Mesenchymal stem cell (in vitro differentiated cells and primary cell): Measurements from ENCODE around the gene CFTR.

ENCODE experiments used
- DNase-seq: peaks from one replicate; pipeline ENCODE4 v3.0.0-alpha.2; 2013
- H2AFZ ChIP-seq: one replicate; pipeline ENCODE4 v1.6.1; 2013; ENCODE audit warnings: low read depth, mild to moderate bottlenecking, control low read depth, inconsistent platforms, low read length, moderate library complexity
- H2AK5ac ChIP-seq: 2 replicates; pipeline ENCODE4 v1.6.1; 2013; ENCODE audit warnings: low read length, moderate library complexity, mild to moderate bottlenecking, inconsistent platforms; ENCODE audit not compliant: severe bottlenecking
- H2BK120ac ChIP-seq: one replicate; pipeline ENCODE4 v1.6.1; 2013; ENCODE audit warnings: low read depth, mild to moderate bottlenecking, inconsistent platforms, low read length, moderate library complexity
- H2BK12ac ChIP-seq, 2 experiments: one replicate each; pipeline ENCODE4 v1.6.1; 2013; ENCODE audit warnings: inconsistent platforms in 2 of 2, low read length in 2 of 2, mild to moderate bottlenecking in 2 of 2, moderate library complexity in 2 of 2, control low read depth in 1 of 2
- H2BK15ac ChIP-seq: one replicate; pipeline ENCODE4 v1.6.1; 2013; ENCODE audit warnings: mild to moderate bottlenecking, low read depth, inconsistent platforms; ENCODE audit not compliant: poor library complexity, severe bottlenecking
- H2BK5ac ChIP-seq: 2 replicates; pipeline ENCODE4 v1.6.1; 2013; ENCODE audit warnings: low read depth, mild to moderate bottlenecking, low read length, control low read depth, inconsistent platforms; ENCODE audit not compliant: poor library complexity, severe bottlenecking
- H3K14ac ChIP-seq, 2 experiments: one replicate each; pipeline ENCODE4 v1.6.1; 2013; ENCODE audit warnings: inconsistent platforms in 2 of 2, low read length in 2 of 2, control low read depth in 1 of 2, mild to moderate bottlenecking in 1 of 2, moderate library complexity in 1 of 2
- H3K18ac ChIP-seq, 2 experiments: one replicate each; pipeline ENCODE4 v1.6.1; 2013; ENCODE audit warnings: inconsistent platforms in 2 of 2, low read length in 2 of 2, control low read depth in 1 of 2, low read depth in 1 of 2, mild to moderate bottlenecking in 1 of 2
- H3K23ac ChIP-seq, 2 experiments: one replicate each; pipeline ENCODE4 v1.6.1; 2013; ENCODE audit warnings: inconsistent platforms in 2 of 2, low read length in 2 of 2, mild to moderate bottlenecking in 2 of 2, moderate library complexity in 2 of 2, control low read depth in 1 of 2
- H3K27ac ChIP-seq: 2 replicates; pipeline ENCODE4 v1.5.1; 2013; ENCODE audit warnings: mild to moderate bottlenecking, moderate library complexity, low read length, control low read depth, inconsistent platforms; ENCODE audit not compliant: poor library complexity, severe bottlenecking
- H3K27me3 ChIP-seq, 2 experiments: 2 replicates each; pipeline versions ENCODE4 v1.6.1 to v1.7.0; 2013; ENCODE audit warnings: low read length in 2 of 2, mild to moderate bottlenecking in 2 of 2, moderate library complexity in 2 of 2, control low read depth in 1 of 2, inconsistent platforms in 1 of 2; ENCODE audit not compliant: control insufficient read depth in 1 of 2, insufficient read depth in 1 of 2
- H3K36me3 ChIP-seq, 2 experiments: 2 replicates each; pipeline versions ENCODE4 v1.6.1 to v1.7.0; 2013; ENCODE audit warnings: low read length in 2 of 2, control low read depth in 1 of 2, inconsistent platforms in 1 of 2, low read depth in 1 of 2, mild to moderate bottlenecking in 1 of 2; ENCODE audit not compliant: insufficient read depth in 2 of 2, control insufficient read depth in 1 of 2
- H3K4ac ChIP-seq, 2 experiments: one replicate each; pipeline ENCODE4 v1.6.1; 2013; ENCODE audit warnings: inconsistent platforms in 2 of 2, low read length in 2 of 2, mild to moderate bottlenecking in 2 of 2, moderate library complexity in 2 of 2, control low read depth in 1 of 2, low read depth in 1 of 2
- H3K4me1 ChIP-seq: 2 replicates; pipeline ENCODE4 v1.6.1; 2013; ENCODE audit warnings: low read depth, low read length, control low read depth; ENCODE audit not compliant: control insufficient read depth, insufficient read depth
- H3K4me2 ChIP-seq: 2 replicates; pipeline ENCODE4 v1.6.1; 2013; ENCODE audit warnings: low read length, mild to moderate bottlenecking, inconsistent platforms; ENCODE audit not compliant: poor library complexity, severe bottlenecking
- H3K4me3 ChIP-seq, 2 experiments: 2 replicates each; pipeline versions ENCODE4 v1.5.1 to v1.7.0; 2013; ENCODE audit warnings: low read length in 2 of 2, mild to moderate bottlenecking in 2 of 2, control low read depth in 1 of 2, low read depth in 1 of 2; ENCODE audit not compliant: insufficient read depth in 1 of 2
- H3K79me1 ChIP-seq: replicated peaks from 2 replicates; pipeline ENCODE4 v1.6.1; 2013; ENCODE audit warnings: mild to moderate bottlenecking, control low read depth, low read length, inconsistent platforms; ENCODE audit not compliant: poor library complexity, severe bottlenecking
- H3K9ac ChIP-seq: 2 replicates; pipeline ENCODE4 v1.7.0; 2013; ENCODE audit warnings: mild to moderate bottlenecking, low read length, moderate library complexity
- H3K9me3 ChIP-seq: 2 replicates; pipeline ENCODE4 v1.7.0; 2013; ENCODE audit warnings: mild to moderate bottlenecking, low read length; ENCODE audit not compliant: control insufficient read depth
- H4K8ac ChIP-seq: one replicate; pipeline ENCODE4 v1.6.1; 2013; ENCODE audit warnings: inconsistent platforms, mild to moderate bottlenecking, low read length, moderate library complexity
- H4K91ac ChIP-seq: one replicate; pipeline ENCODE4 v1.6.1; 2013; ENCODE audit warnings: mild to moderate bottlenecking, low read length, inconsistent platforms
- WGBS: methylation state at CpG from one replicate; pipeline ENCODE4 v1.1.7; 2013; ENCODE audit warnings: mixed read lengths; 5-methylcytosine and 5-hydroxymethylcytosine counted together

The CFTR gene

DNA sequence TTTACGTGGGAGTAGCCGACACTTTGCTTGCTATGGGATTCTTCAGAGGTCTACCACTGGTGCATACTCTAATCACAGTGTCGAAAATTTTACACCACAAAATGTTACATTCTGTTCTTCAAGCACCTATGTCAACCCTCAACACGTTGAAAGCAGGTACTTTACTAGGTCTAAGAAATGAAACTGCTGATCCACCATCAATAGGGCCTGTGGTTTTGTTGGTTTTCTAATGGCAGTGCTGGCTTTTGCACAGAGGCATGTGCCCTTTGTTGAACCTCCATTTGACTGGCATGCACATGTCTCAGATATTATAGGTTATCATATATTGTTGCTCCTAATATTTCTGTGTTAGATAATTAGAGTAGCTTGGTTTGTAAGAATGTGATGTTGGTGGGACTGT, 123.8 kb downstream of the CFTR start:
- no peak for DNase-seq
- H3K18ac ChIP-seq, result no peak overlapping the region
- no peaks in the 10 kb centered on the region for H3K36me3 ChIP-seq
- WGBS, result 91% methylated on average over 3 of the region's 4 CpGs
- no peak overlapping the region for H3K9ac ChIP-seq
- H3K14ac ChIP-seq, result no peak overlapping the region
- no peak overlapping the region for H2BK12ac ChIP-seq
- H3K27ac ChIP-seq, result no peak overlapping the region
- H4K8ac ChIP-seq, result no peak overlapping the region
- no peak overlapping the region for H2AFZ ChIP-seq
- no peak overlapping the region for H3K23ac ChIP-seq
- H3K9me3 ChIP-seq, result no peaks in the 10 kb centered on the region
- H3K4ac ChIP-seq, result no peak overlapping the region
- no peak overlapping the region for H3K4me2 ChIP-seq
- H2AK5ac ChIP-seq, result no peak overlapping the region
- no peak overlapping the region for H4K91ac ChIP-seq
- H2BK5ac ChIP-seq, result no peak overlapping the region
- H3K79me1 ChIP-seq, result no peaks in the 10 kb centered on the region
- no peak overlapping the region for H2BK15ac ChIP-seq
- H3K4me3 ChIP-seq, result no peak overlapping the region
- H3K27me3 ChIP-seq, result no peaks in the 10 kb centered on the region
- H3K4me1 ChIP-seq, result no peaks in the 10 kb centered on the region
- H2BK120ac ChIP-seq, result no peak overlapping the region

GRCh38 chr7:117605712-117606111, 125.9 kb downstream of the CFTR start:
- H4K91ac ChIP-seq, result no peak overlapping the region
- no peak overlapping the region for H2BK120ac ChIP-seq

DNA sequence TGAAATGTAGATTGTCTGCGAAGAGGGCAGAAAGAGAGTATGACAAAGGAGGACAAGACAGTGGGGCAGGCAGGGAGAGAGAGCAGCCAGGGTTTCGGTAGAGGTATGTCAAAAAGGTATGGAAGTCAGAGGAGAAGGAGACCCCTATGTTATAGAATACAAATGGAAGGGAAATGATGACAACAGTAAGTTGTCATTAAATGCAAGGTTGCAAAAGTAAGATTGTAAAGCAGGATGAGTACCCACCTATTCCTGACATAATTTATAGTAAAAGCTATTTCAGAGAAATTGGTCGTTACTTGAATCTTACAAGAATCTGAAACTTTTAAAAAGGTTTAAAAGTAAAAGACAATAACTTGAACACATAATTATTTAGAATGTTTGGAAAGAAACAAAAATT, 126.3 kb downstream of the CFTR start:
- H3K9ac ChIP-seq, result no peak overlapping the region
- no peak overlapping the region for H3K18ac ChIP-seq
- WGBS, result 92% methylated on average over 2 of the region's 3 CpGs
- no peaks in the 10 kb centered on the region for H3K4me1 ChIP-seq
- H3K14ac ChIP-seq, result no peak overlapping the region
- H2BK5ac ChIP-seq, result no peak overlapping the region
- H2AFZ ChIP-seq, result no peak overlapping the region
- no peak overlapping the region for H3K4ac ChIP-seq
- no peak overlapping the region for H2BK120ac ChIP-seq
- no peaks in the 10 kb centered on the region for H3K27me3 ChIP-seq
- H3K27ac ChIP-seq, result no peak overlapping the region
- no peak overlapping the region for H4K91ac ChIP-seq
- DNase-seq, result no peak
- H2AK5ac ChIP-seq, result no peak overlapping the region
- H3K23ac ChIP-seq, result no peak overlapping the region
- H3K79me1 ChIP-seq, result no peaks in the 10 kb centered on the region
- no peak overlapping the region for H4K8ac ChIP-seq
- H3K4me3 ChIP-seq, result no peak overlapping the region
- H2BK12ac ChIP-seq, result no peak overlapping the region
- H2BK15ac ChIP-seq, result no peak overlapping the region
- H3K9me3 ChIP-seq, result no peaks in the 10 kb centered on the region
- H3K4me2 ChIP-seq, result no peak overlapping the region
- H3K36me3 ChIP-seq, result no peaks in the 10 kb centered on the region

More at GRCh38 chr7:117605712-117606111, 125.9 kb downstream of the CFTR start:
- no peaks in the 10 kb centered on the region for H3K4me1 ChIP-seq
- H3K27ac ChIP-seq, result no peak overlapping the region
- no peak overlapping the region for H2AFZ ChIP-seq
- H3K14ac ChIP-seq, result no peak overlapping the region
- H3K79me1 ChIP-seq, result no peaks in the 10 kb centered on the region
- no peaks in the 10 kb centered on the region for H3K36me3 ChIP-seq
- no peak overlapping the region for H4K8ac ChIP-seq
- DNase-seq, result no peak
- H3K4me2 ChIP-seq, result no peak overlapping the region
- H2AK5ac ChIP-seq, result no peak overlapping the region
- no peaks in the 10 kb centered on the region for H3K27me3 ChIP-seq
- H3K18ac ChIP-seq, result no peak overlapping the region
- H2BK5ac ChIP-seq, result no peak overlapping the region
- no peak overlapping the region for H2BK15ac ChIP-seq
- H3K4ac ChIP-seq, result no peak overlapping the region
- H3K9me3 ChIP-seq, result no peaks in the 10 kb centered on the region
- H3K9ac ChIP-seq, result no peak overlapping the region
- no peak overlapping the region for H3K4me3 ChIP-seq
- H3K23ac ChIP-seq, result no peak overlapping the region
- H2BK12ac ChIP-seq, result no peak overlapping the region

GRCh38 chr7:117610396-117610795, 130.6 kb downstream of the CFTR start:
- no peak overlapping the region for H3K4me3 ChIP-seq
- H2AK5ac ChIP-seq, result no peak overlapping the region
- H3K4me2 ChIP-seq, result no peak overlapping the region
- no peak overlapping the region for H3K9ac ChIP-seq
- H2BK120ac ChIP-seq, result no peak overlapping the region
- no peak overlapping the region for H3K18ac ChIP-seq
- H3K4me1 ChIP-seq, result no peaks in the 10 kb centered on the region
- H2BK5ac ChIP-seq, result no peak overlapping the region
- no peak overlapping the region for H4K91ac ChIP-seq
- H2BK15ac ChIP-seq, result no peak overlapping the region
- H3K9me3 ChIP-seq, result no peaks in the 10 kb centered on the region
- no peak overlapping the region for H4K8ac ChIP-seq
- no peak overlapping the region for H2BK12ac ChIP-seq
- no peak overlapping the region for H3K14ac ChIP-seq
- no peak overlapping the region for H3K4ac ChIP-seq
- H3K27me3 ChIP-seq, result no peaks in the 10 kb centered on the region
- no peak for DNase-seq
- WGBS, result no CpG with 5 or more reads among the region's 2 CpGs
- no peak overlapping the region for H3K27ac ChIP-seq
- H3K36me3 ChIP-seq, result no peaks in the 10 kb centered on the region
- no peak overlapping the region for H2AFZ ChIP-seq
- no peak overlapping the region for H3K23ac ChIP-seq
- H3K79me1 ChIP-seq, result no peaks in the 10 kb centered on the region
